ENCODE measurements around the gene SYT7. TPM values are rescaled to one million over a fixed set of nuclear protein-coding genes. Genes with fewer than 3 reads are reported as not detected.

The SYT7 gene
- total RNA-seq, 4 donors from 2014 or later = 5.2 to 12.6 (median 8.8) TPM

GRCh38 chr11:61613870-61614269 is 33.0 kb upstream of the SYT7 start:
- 59 to 67% methylated on average over 9 of the region's 10 CpGs for WGBS, 2 donors
- TF ChIP-seq POLR2A (IDR thresholded peaks at IDR 0.05) (no peak), CTCF (IDR thresholded peaks at IDR 0.05) (no peak)
- Histone ChIP-seq H3K9me3 (no peaks in the 10 kb centered on the region), H3K27ac (no peak overlapping the region), H3K27me3 (no peaks in the 10 kb centered on the region), H3K4me1 (no peaks in the 10 kb centered on the region), H3K4me3 (replicated peaks in 1 of 3) (no peak overlapping the region), H3K36me3 (no peaks in the 10 kb centered on the region)
- no peak for DNase-seq
- intact Hi-C loops (cut with DNase I) = no loop called here

- intact Hi-C loops (cut with DNase I) = no loop called here
- Histone ChIP-seq H3K27ac (no peak overlapping the region), H3K36me3 (no peaks in the 10 kb centered on the region), H3K4me3 (replicated peaks in 1 of 3) (no peak overlapping the region), H3K9me3 (no peaks in the 10 kb centered on the region), H3K27me3 (no peaks in the 10 kb centered on the region), H3K4me1 (no peaks in the 10 kb centered on the region)
- 69 to 70% methylated on average over 9 of the region's 9 CpGs for WGBS, 2 donors
- TF ChIP-seq POLR2A (IDR thresholded peaks at IDR 0.05) (no peak), CTCF (IDR thresholded peaks at IDR 0.05) (no peak)
- no peak for DNase-seq
Observed at GRCh38 chr11:61613051-61613450, 32.2 kb upstream of the SYT7 start.

GRCh38 chr11:61611309-61611708 is 30.4 kb upstream of the SYT7 start:
- H3K4me1 ChIP-seq = no peaks in the 10 kb centered on the region
- H3K4me3 ChIP-seq (replicated peaks in 1 of 3) = no peak overlapping the region
- 58 to 67% methylated on average over 1 to 6 of the region's 8 CpGs for WGBS, 2 donors
- no peaks in the 10 kb centered on the region for H3K27me3 ChIP-seq
- no peak overlapping the region for H3K27ac ChIP-seq
- no peaks in the 10 kb centered on the region for H3K36me3 ChIP-seq
- TF ChIP-seq CTCF (IDR thresholded peaks at IDR 0.05) (no peak), POLR2A (IDR thresholded peaks at IDR 0.05) (no peak)
- DNase-seq = no peak
- H3K9me3 ChIP-seq = no peaks in the 10 kb centered on the region
- intact Hi-C loops (cut with DNase I) = no loop called here

- Histone ChIP-seq H3K27me3 (no peaks in the 10 kb centered on the region), H3K36me3 (no peaks in the 10 kb centered on the region), H3K9me3 (no peaks in the 10 kb centered on the region), H3K4me1 (no peaks in the 10 kb centered on the region), H3K4me3 (replicated peaks in 1 of 3) (no peak overlapping the region), H3K27ac (no peak overlapping the region)
- TF ChIP-seq CTCF (IDR thresholded peaks at IDR 0.05) = no peak
- no peak for TF ChIP-seq POLR2A (IDR thresholded peaks at IDR 0.05)
- 61 to 62% methylated on average over 5 to 9 of the region's 9 CpGs for WGBS, 2 donors
- intact Hi-C loops (cut with DNase I) = no loop called here
- DNase-seq = no peak
Observed at GRCh38 chr11:61610905-61611304, 30.0 kb upstream of the SYT7 start.

- 15 to 35% methylated on average over 6 to 8 of the region's 8 CpGs for WGBS, 2 donors
- Histone ChIP-seq H3K4me1 (no peaks in the 10 kb centered on the region), H3K36me3 (no peaks in the 10 kb centered on the region), H3K27me3 (no peaks in the 10 kb centered on the region), H3K9me3 (no peaks in the 10 kb centered on the region), H3K27ac (no peak overlapping the region), H3K4me3 (replicated peaks in 1 of 3) (no peak overlapping the region)
- DNase-seq = peak; percentile 31 to 47
- TF ChIP-seq CTCF (IDR thresholded peaks at IDR 0.05) = peak in 1 of 6 experiments; percentile 7
- TF ChIP-seq POLR2A (IDR thresholded peaks at IDR 0.05) = no peak
- intact Hi-C loops (cut with DNase I) = no loop called here
Observed at GRCh38 chr11:61609980-61610366, 29.1 kb upstream of the SYT7 start.

Data from thyroid gland (tissue), 4 donors.